Liver (tissue), 3 donors: ENCODE data around the gene CHMP1B.

Experiments used
- EGR1 ChIP-seq, 2 donors: IDR thresholded peaks; 2 replicates each; pipeline ENCODE4 v1.6.1; 2016 to 2018; ENCODE audit warnings: antibody characterized with exemption in 2 of 2, low read depth in 2 of 2
- FOXA1 ChIP-seq: IDR thresholded peaks from 2 replicates; pipeline ENCODE4 v1.6.1; 2016; ENCODE audit warnings: antibody characterized with exemption
- GABPA ChIP-seq, 2 donors: IDR thresholded peaks in 1 of 2; conservative IDR thresholded peaks in 1 of 2; 2 replicates each; pipeline ENCODE4 v1.6.1; 2016; ENCODE audit warnings: antibody characterized with exemption in 2 of 2, mild to moderate bottlenecking in 1 of 2, moderate library complexity in 1 of 2
- JUND ChIP-seq, 2 donors: IDR thresholded peaks; 2 replicates each; pipeline ENCODE4 v1.6.1; 2016; ENCODE audit warnings: antibody characterized with exemption in 2 of 2
- NR2F2 ChIP-seq: IDR thresholded peaks from 2 replicates; pipeline ENCODE4 v1.6.1; 2016; ENCODE audit warnings: antibody characterized with exemption
- RAD21 ChIP-seq, 2 donors: IDR thresholded peaks; 2 replicates each; pipeline ENCODE4 v1.6.1; 2016; ENCODE audit warnings: antibody characterized with exemption in 2 of 2, mild to moderate bottlenecking in 2 of 2
- SP1 ChIP-seq: IDR thresholded peaks from 2 replicates; pipeline ENCODE4 v1.6.1; 2018; ENCODE audit warnings: antibody characterized with exemption, mild to moderate bottlenecking
- TAF1 ChIP-seq: conservative IDR thresholded peaks from 2 replicates; pipeline ENCODE4 v1.6.1; 2016; ENCODE audit warnings: antibody characterized with exemption, mild to moderate bottlenecking
- YY1 ChIP-seq: IDR thresholded peaks from 2 replicates; pipeline ENCODE4 v1.6.1; 2016; ENCODE audit warnings: antibody characterized with exemption, mild to moderate bottlenecking
- TF ChIP-seq, protein P1 (sequence below): IDR thresholded peaks from 2 replicates; pipeline ENCODE4 v1.6.1; 2016; ENCODE audit warnings: antibody characterized with exemption, mild to moderate bottlenecking
- TF ChIP-seq, protein P2 (sequence below): fragments of 150-350 bp; IDR thresholded peaks from 2 replicates; pipeline ENCODE4 v1.5.1; 2017; ENCODE audit warnings: improper control_type of control experiment, low read depth, low read length; ENCODE audit not compliant: missing input control
- TF ChIP-seq, protein P3 (sequence below): IDR thresholded peaks from 2 replicates; pipeline ENCODE4 v1.6.1; 2016; ENCODE audit warnings: antibody characterized with exemption
- donor health status: healthy.
- donor health status: healthy.

DNA sequence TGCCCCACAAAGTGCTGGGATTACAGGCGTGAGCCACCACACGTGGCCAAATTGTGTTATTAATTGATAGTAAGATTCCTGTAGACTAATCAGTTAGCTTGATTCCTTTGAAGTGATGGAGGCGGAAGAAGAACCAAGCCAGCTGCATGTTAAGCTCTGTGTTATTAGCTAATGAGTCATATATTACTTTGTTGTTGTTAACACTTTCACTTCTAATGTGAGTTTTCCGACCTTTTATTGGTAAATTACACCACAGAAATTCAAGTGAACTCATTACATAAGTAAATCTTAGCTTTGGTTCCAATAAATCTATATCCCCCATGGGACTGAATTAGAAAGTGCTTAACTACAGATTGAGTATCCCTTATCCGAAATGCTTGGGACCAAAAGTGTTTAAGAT is 20.3 kb downstream of the CHMP1B start:
- TF ChIP-seq, protein P1, sequence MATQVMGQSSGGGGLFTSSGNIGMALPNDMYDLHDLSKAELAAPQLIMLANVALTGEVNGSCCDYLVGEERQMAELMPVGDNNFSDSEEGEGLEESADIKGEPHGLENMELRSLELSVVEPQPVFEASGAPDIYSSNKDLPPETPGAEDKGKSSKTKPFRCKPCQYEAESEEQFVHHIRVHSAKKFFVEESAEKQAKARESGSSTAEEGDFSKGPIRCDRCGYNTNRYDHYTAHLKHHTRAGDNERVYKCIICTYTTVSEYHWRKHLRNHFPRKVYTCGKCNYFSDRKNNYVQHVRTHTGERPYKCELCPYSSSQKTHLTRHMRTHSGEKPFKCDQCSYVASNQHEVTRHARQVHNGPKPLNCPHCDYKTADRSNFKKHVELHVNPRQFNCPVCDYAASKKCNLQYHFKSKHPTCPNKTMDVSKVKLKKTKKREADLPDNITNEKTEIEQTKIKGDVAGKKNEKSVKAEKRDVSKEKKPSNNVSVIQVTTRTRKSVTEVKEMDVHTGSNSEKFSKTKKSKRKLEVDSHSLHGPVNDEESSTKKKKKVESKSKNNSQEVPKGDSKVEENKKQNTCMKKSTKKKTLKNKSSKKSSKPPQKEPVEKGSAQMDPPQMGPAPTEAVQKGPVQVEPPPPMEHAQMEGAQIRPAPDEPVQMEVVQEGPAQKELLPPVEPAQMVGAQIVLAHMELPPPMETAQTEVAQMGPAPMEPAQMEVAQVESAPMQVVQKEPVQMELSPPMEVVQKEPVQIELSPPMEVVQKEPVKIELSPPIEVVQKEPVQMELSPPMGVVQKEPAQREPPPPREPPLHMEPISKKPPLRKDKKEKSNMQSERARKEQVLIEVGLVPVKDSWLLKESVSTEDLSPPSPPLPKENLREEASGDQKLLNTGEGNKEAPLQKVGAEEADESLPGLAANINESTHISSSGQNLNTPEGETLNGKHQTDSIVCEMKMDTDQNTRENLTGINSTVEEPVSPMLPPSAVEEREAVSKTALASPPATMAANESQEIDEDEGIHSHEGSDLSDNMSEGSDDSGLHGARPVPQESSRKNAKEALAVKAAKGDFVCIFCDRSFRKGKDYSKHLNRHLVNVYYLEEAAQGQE: no peak
- TF ChIP-seq, protein P2, sequence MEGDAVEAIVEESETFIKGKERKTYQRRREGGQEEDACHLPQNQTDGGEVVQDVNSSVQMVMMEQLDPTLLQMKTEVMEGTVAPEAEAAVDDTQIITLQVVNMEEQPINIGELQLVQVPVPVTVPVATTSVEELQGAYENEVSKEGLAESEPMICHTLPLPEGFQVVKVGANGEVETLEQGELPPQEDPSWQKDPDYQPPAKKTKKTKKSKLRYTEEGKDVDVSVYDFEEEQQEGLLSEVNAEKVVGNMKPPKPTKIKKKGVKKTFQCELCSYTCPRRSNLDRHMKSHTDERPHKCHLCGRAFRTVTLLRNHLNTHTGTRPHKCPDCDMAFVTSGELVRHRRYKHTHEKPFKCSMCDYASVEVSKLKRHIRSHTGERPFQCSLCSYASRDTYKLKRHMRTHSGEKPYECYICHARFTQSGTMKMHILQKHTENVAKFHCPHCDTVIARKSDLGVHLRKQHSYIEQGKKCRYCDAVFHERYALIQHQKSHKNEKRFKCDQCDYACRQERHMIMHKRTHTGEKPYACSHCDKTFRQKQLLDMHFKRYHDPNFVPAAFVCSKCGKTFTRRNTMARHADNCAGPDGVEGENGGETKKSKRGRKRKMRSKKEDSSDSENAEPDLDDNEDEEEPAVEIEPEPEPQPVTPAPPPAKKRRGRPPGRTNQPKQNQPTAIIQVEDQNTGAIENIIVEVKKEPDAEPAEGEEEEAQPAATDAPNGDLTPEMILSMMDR: no peak
- TF ChIP-seq RAD21 (IDR thresholded peaks at IDR 0.05) (no peak), YY1 (no peak), NR2F2 (no peak), TAF1 (no peak), EGR1 (IDR thresholded peaks at IDR 0.05; ENCODE audit: low read depth in 2 of 2) (no peak), FOXA1 (no peak), GABPA (IDR thresholded peaks at IDR 0.05 in 1 of 2, conservative IDR thresholded peaks at IDR 0.05 in 1 of 2) (no peak), SP1 (no peak), JUND (IDR thresholded peaks at IDR 0.05) (no peak)
- TF ChIP-seq, protein P3, sequence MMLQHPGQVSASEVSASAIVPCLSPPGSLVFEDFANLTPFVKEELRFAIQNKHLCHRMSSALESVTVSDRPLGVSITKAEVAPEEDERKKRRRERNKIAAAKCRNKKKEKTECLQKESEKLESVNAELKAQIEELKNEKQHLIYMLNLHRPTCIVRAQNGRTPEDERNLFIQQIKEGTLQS: no peak
